Regular cardiac myocyte (primary cell): ENCODE data around the gene UCKL1. TPM values are rescaled to one million over a fixed set of nuclear protein-coding genes. Genes with fewer than 3 reads are reported as not detected.

ENCODE experiments used
- total RNA-seq: library from RNA; depleted of rRNA; stranded (reverse); fragments of >200 nt; gene quantifications from 2 replicates; pipeline ENCODE4 v1.2.3, GENCODE V29; 2014

UCKL1 gene
- total RNA-seq, result 13.5 and 25.9 TPM in 2 replicates

GRCh38 chr20:63955827-63956663 lies at the start of gene UCKL1:
TSS of gene UCKL1 (minus strand) at chr20:63956416. CDS start at chr20:63956372, 44 bp downstream.

DNA sequence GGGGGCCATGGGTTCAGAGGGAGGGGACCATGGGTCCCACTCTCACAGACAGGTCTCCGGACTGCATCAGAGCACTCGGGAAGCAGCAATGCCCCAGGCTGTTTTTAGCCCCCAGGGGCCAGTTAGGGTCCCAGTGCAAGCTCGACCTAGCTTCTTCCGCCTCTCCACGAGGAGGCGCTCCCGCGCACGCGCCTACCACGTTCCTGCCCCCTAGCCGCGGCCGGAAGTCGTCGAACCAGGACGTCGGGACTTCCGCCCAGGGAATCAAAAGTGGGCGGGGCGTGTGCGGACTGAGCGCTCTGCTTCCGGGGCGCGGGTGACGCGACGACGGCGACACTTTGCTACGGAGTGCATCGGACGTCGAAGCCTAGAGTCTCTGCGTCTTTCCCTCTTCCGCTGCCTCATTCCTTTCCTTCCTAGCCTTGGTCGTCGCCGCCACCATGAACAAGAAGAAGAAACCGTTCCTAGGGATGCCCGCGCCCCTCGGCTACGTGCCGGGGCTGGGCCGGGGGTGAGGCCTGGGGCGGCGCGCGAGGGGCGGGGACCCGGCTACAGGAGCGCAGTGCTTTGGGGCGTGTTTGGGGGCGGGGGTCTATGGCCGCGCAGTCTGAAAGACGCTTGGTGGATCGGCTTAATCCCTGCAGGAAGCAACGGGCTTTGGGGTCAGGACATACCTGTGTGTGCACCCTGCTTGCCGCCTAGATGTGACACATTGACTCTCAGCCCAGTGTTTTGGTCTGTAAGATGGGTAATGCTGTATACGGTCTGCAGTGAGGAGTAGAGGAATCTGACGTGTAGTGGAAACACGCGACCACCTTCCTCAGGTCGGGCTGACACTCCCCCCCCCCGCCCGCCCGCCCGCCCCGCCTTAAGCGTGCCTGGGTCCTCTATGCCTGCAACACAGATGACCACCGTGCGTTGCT lies 24.9 kb upstream of the UCKL1 start, which contains the start of gene PRPF6:
Gene PRPF6 (plus strand): TSS at position 327 of the 923 bp plus-strand sequence. CDS start 114 bp downstream, at position 441.

GRCh38 chr20:63979557-63980316 lies 23.5 kb upstream of the UCKL1 start, which contains the start of gene SAMD10:
TSS of gene SAMD10 (minus strand) at chr20:63979642. CDS start at chr20:63979467, 175 bp downstream.

GRCh38 chr20:63969838-63970713 lies 13.9 kb upstream of the UCKL1 start, which contains the start of gene ZNF512B:
TSS of gene ZNF512B (minus strand) at chr20:63969930. CDS start at chr20:63967950, 1,980 bp downstream.

DNA sequence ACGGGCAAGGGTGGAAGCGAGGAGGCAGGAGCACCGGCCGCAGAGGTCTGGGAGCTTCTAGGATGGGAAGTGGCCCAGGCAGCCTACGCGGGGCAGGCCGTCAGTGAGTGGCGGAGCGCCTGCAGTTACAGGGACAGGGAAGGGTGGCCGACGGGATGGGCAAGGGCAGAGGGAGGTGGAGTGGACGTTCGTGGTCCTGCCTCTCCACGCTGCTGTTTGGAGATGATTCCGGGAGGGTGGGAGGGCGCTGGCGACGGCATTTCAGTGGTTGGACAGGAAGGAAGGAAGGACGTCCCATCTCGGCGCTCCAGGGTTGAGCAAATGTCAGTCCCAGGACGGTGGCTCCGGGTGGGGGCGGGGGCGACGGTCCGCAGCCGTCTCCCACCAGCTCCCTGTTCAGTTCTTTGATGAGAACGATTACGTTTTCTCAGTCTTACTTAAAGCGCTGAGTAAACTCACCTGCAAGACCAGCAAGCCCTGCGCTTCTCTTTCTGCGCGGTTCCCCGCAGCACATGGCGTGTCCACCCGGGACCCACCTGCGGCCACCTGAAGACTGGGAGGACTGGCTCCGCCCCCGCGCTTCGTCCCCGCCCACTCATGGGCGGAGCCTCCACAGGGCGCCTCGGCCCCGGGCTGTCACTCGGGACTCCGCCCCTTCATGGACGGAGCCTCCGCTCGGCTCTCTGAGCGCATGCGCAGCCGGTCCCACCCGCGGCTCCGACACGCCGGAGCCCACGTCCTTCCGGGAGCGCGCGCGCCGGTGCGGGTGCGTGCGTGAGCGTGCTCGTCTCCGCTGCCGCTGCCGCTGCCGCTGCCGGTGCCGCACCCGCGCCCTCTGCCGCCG lies 61.6 kb downstream of the UCKL1 start, which contains the start of gene DNAJC5:
Gene DNAJC5 (plus strand): TSS at position 769 of the 844 bp plus-strand sequence. CDS start 33,220 bp downstream, outside the sequence.

Other genes with a start within 250 kb of the UCKL1 start
- gene ARFRP1, start 248.4 kb downstream of the UCKL1 start, total RNA-seq, result 31.6 and 41.6 TPM in 2 replicates
- 15.2 and 26.5 TPM in 2 replicates for gene ZGPAT, start 248.4 kb downstream of the UCKL1 start, total RNA-seq
- gene LIME1, start 219.8 kb downstream of the UCKL1 start, total RNA-seq, result 3.3 and 4.2 TPM in 2 replicates
- 22.0 and 22.3 TPM in 2 replicates for gene SLC2A4RG, start 216.6 kb downstream of the UCKL1 start, total RNA-seq
- 4.8 and 14.6 TPM in 2 replicates for gene ZBTB46, start 125.2 kb downstream of the UCKL1 start, total RNA-seq
- not detected in 2 replicates for gene ABHD16B, start 94.9 kb downstream of the UCKL1 start, total RNA-seq
- 137 and 175 TPM in 2 replicates for gene TPD52L2, start 91.1 kb downstream of the UCKL1 start, total RNA-seq
- gene DNAJC5, start 61.3 kb downstream of the UCKL1 start, total RNA-seq, result 73.9 and 78.2 TPM in 2 replicates
- gene ZNF512B, start 13.5 kb upstream of the UCKL1 start, total RNA-seq, result 5.1 and 8.4 TPM in 2 replicates
- gene SAMD10, start 23.2 kb upstream of the UCKL1 start, total RNA-seq, result 0.38 and 0.56 TPM in 2 replicates
- gene PRPF6, start 24.7 kb upstream of the UCKL1 start, total RNA-seq, result 49.6 and 65.6 TPM in 2 replicates
- 0.77 and 0.85 TPM in 2 replicates for gene C20orf204, start 79.8 kb upstream of the UCKL1 start, total RNA-seq
- gene SOX18, start 93.2 kb upstream of the UCKL1 start, total RNA-seq, result under 0.01 and 0.19 TPM in 2 replicates
- 10.0 and 33.0 TPM in 2 replicates for gene TCEA2, start 106.8 kb upstream of the UCKL1 start, total RNA-seq
- gene RGS19, start 123.1 kb upstream of the UCKL1 start, total RNA-seq, result 6.3 and 7.0 TPM in 2 replicates
- 0.19 and 2.0 TPM in 2 replicates for gene OPRL1, start 123.7 kb upstream of the UCKL1 start, total RNA-seq
- gene LKAAEAR1, start 128.0 kb upstream of the UCKL1 start, total RNA-seq, result 0.19 TPM in 1 of 2 replicates, not detected in the other
- not detected in 2 replicates for gene NPBWR2, start 151.1 kb upstream of the UCKL1 start, total RNA-seq
- gene MYT1, start 208.0 kb upstream of the UCKL1 start, total RNA-seq, result not detected in 2 replicates